Measurements from ENCODE around the gene CCDC142.
"Not testable (repeated sequence)": the region's sequence is repeated elsewhere in the genome, so short reads cannot be mapped to it uniquely, and the experiment has no call there.

Gene CCDC142

GRCh38 chr2:74458938-74459363 lies 23.8 kb downstream of the CCDC142 start:
- no peak for TF ChIP-seq POLR2A (IDR thresholded peaks at IDR 0.05; ENCODE audit: low read length)
- no peak for TF ChIP-seq GATA1 (IDR thresholded peaks at IDR 0.05; ENCODE audit: low read depth, low read length)
- DNase-seq: no peak

- peak; percentile 99 to 100 for DNase-seq
- TF ChIP-seq POLR2A (IDR thresholded peaks at IDR 0.05; ENCODE audit: low read length) (peak; percentile 88), GATA1 (IDR thresholded peaks at IDR 0.05; ENCODE audit: low read depth, low read length) (no peak)
Observed at GRCh38 chr2:74458132-74458937, 24.5 kb downstream of the CCDC142 start, which contains the start of gene WBP1. WBP1 (plus strand) TSS chr2:74458438; CDS start chr2:74458603, 165 bp downstream.

GRCh38 chr2:74457549-74458131 lies 25.2 kb downstream of the CCDC142 start:
- no peak for TF ChIP-seq GATA1 (IDR thresholded peaks at IDR 0.05; ENCODE audit: low read depth, low read length)
- no peak for TF ChIP-seq POLR2A (IDR thresholded peaks at IDR 0.05; ENCODE audit: low read length)
- peak; percentile 81 to 83 for DNase-seq

GRCh38 chr2:74457129-74457548 lies 25.7 kb downstream of the CCDC142 start:
- no peak for DNase-seq
- TF ChIP-seq GATA1 (IDR thresholded peaks at IDR 0.05; ENCODE audit: low read depth, low read length) (no peak), POLR2A (IDR thresholded peaks at IDR 0.05; ENCODE audit: low read length) (no peak)

- TF ChIP-seq POLR2A (IDR thresholded peaks at IDR 0.05; ENCODE audit: low read length) (peak; percentile 70), GATA1 (IDR thresholded peaks at IDR 0.05; ENCODE audit: low read depth, low read length) (no peak)
- DNase-seq: peak; percentile 99
Observed at GRCh38 chr2:74454654-74455511, 27.9 kb downstream of the CCDC142 start, which contains the start of gene INO80B. INO80B (plus strand) TSS chr2:74455087; CDS start chr2:74455117, 30 bp downstream.

GRCh38 chr2:74450570-74451190 lies 32.1 kb downstream of the CCDC142 start:
- no peak for TF ChIP-seq POLR2A (IDR thresholded peaks at IDR 0.05; ENCODE audit: low read length)
- TF ChIP-seq GATA1 (IDR thresholded peaks at IDR 0.05; ENCODE audit: low read depth, low read length): no peak
- DNase-seq: no peak

- DNase-seq: no peak
- no peak for TF ChIP-seq GATA1 (IDR thresholded peaks at IDR 0.05; ENCODE audit: low read depth, low read length)
Observed at GRCh38 chr2:74448771-74449170, 34.0 kb downstream of the CCDC142 start.

GRCh38 chr2:74447230-74447999 lies 35.4 kb downstream of the CCDC142 start:
- TF ChIP-seq POLR2A (IDR thresholded peaks at IDR 0.05; ENCODE audit: low read length) (no peak), GATA1 (IDR thresholded peaks at IDR 0.05; ENCODE audit: low read depth, low read length) (no peak)
- no peak for DNase-seq

- no peak for TF ChIP-seq GATA1 (IDR thresholded peaks at IDR 0.05; ENCODE audit: low read depth, low read length)
- TF ChIP-seq POLR2A (IDR thresholded peaks at IDR 0.05; ENCODE audit: low read length): no peak
Observed at GRCh38 chr2:74444498-74445318, 38.1 kb downstream of the CCDC142 start.

GRCh38 chr2:74442483-74443297 lies 40.1 kb downstream of the CCDC142 start:
- DNase-seq: not testable (repeated sequence)

More at GRCh38 chr2:74444498-74445318, 38.1 kb downstream of the CCDC142 start:
- no peak for DNase-seq

- DNase-seq: no peak
- TF ChIP-seq GATA1 (IDR thresholded peaks at IDR 0.05; ENCODE audit: low read depth, low read length) (no peak), POLR2A (IDR thresholded peaks at IDR 0.05; ENCODE audit: low read length) (no peak)
Observed at GRCh38 chr2:74441690-74442482, 40.9 kb downstream of the CCDC142 start, which contains the start of gene RTKN. RTKN (minus strand) TSS chr2:74441937; CDS start chr2:74441816, 121 bp downstream.
